KMS-11 (cell line): ENCODE data around the gene ADD2.
A peak's percentile ranks its signal among the peaks of the same experiment; 100 is the strongest.

ENCODE experiments used
- H2AFZ ChIP-seq: fragments of 200-600 bp; sonication (generic); 2 replicates; pipeline ENCODE4 v1.6.1; 2016; ENCODE audit warnings: antibody characterized with exemption, mixed run types, low read depth
- H3K27ac ChIP-seq: fragments of 200-600 bp; sonication (generic); 2 replicates; pipeline ENCODE4 v1.6.1; 2016; ENCODE audit warnings: mild to moderate bottlenecking, mixed run types
- H3K27me3 ChIP-seq: fragments of 200-600 bp; sonication (generic); 2 replicates; pipeline ENCODE4 v1.6.1; 2017; ENCODE audit warnings: mild to moderate bottlenecking, low read depth, mixed run types, moderate library complexity; ENCODE audit not compliant: insufficient read depth
- H3K36me3 ChIP-seq: fragments of 200-600 bp; sonication (generic); 2 replicates; pipeline ENCODE4 v1.6.1; 2017; ENCODE audit warnings: mild to moderate bottlenecking, mixed run types; ENCODE audit not compliant: insufficient read depth
- H3K4me1 ChIP-seq: fragments of 200-600 bp; sonication (generic); 2 replicates; pipeline ENCODE4 v1.6.1; 2016; ENCODE audit warnings: mild to moderate bottlenecking, low read depth, mixed run types; ENCODE audit not compliant: poor library complexity, severe bottlenecking
- H3K4me2 ChIP-seq: fragments of 200-600 bp; sonication (generic); 2 replicates; pipeline ENCODE4 v1.7.0; 2016; ENCODE audit warnings: mild to moderate bottlenecking, mixed run types
- H3K4me3 ChIP-seq: fragments of 200-600 bp; sonication (generic); IDR thresholded peaks from 2 replicates; pipeline ENCODE4 v1.6.1; 2017; ENCODE audit warnings: low read depth, low read length, mixed read lengths; ENCODE audit not compliant: insufficient read depth
- H3K79me2 ChIP-seq: fragments of 200-600 bp; sonication (generic); 2 replicates; pipeline ENCODE4 v1.6.1; 2016; ENCODE audit warnings: low read depth, mixed run types; ENCODE audit not compliant: insufficient read depth
- H3K9ac ChIP-seq: fragments of 200-600 bp; sonication (generic); 2 replicates; pipeline ENCODE4 v1.6.1; 2016; ENCODE audit warnings: mild to moderate bottlenecking, mixed run types
- H4K20me1 ChIP-seq: fragments of 200-600 bp; sonication (generic); 2 replicates; pipeline ENCODE4 v1.6.1; 2016; ENCODE audit warnings: mild to moderate bottlenecking, mixed run types; ENCODE audit not compliant: insufficient read depth
- TF ChIP-seq, protein P1 (sequence below): fragments of 200-600 bp; sonication (generic); conservative IDR thresholded peaks from 2 replicates; pipeline ENCODE4 v1.6.1; 2017; ENCODE audit warnings: low read depth, mild to moderate bottlenecking, antibody characterized with exemption, low read length, moderate library complexity, mixed read lengths

Gene ADD2

DNA sequence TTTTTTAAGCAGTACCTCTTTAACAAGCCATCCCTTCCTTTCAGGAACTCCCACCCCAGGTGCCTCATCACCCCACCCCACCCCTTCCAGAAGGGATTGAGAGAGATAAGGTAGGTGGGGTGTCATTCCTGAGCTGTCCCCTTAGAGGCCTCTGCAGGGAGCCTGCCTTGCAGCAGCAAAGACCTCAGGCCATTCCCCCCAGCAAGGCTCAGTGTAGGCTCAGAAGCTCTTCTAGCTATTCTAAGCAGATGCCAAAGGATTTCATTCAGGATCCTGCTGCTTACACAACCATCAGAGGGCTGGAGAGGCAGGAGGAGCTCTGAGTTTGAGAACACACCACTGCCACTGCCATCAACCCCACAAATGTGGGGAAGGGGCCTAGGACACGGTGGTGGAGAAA is 28.3 kb upstream of the ADD2 start:
- Histone ChIP-seq H4K20me1 (no peaks in the 10 kb centered on the region), H3K79me2 (no peaks in the 10 kb centered on the region), H3K27ac (no peak overlapping the region), H2AFZ (no peak overlapping the region), H3K27me3 (no peaks in the 10 kb centered on the region), H3K36me3 (no peaks in the 10 kb centered on the region), H3K4me2 (no peak overlapping the region), H3K9ac (no peak overlapping the region), H3K4me3 (no peak overlapping the region), H3K4me1 (no peaks in the 10 kb centered on the region)
- TF ChIP-seq, protein P1, sequence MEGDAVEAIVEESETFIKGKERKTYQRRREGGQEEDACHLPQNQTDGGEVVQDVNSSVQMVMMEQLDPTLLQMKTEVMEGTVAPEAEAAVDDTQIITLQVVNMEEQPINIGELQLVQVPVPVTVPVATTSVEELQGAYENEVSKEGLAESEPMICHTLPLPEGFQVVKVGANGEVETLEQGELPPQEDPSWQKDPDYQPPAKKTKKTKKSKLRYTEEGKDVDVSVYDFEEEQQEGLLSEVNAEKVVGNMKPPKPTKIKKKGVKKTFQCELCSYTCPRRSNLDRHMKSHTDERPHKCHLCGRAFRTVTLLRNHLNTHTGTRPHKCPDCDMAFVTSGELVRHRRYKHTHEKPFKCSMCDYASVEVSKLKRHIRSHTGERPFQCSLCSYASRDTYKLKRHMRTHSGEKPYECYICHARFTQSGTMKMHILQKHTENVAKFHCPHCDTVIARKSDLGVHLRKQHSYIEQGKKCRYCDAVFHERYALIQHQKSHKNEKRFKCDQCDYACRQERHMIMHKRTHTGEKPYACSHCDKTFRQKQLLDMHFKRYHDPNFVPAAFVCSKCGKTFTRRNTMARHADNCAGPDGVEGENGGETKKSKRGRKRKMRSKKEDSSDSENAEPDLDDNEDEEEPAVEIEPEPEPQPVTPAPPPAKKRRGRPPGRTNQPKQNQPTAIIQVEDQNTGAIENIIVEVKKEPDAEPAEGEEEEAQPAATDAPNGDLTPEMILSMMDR = no peak

DNA sequence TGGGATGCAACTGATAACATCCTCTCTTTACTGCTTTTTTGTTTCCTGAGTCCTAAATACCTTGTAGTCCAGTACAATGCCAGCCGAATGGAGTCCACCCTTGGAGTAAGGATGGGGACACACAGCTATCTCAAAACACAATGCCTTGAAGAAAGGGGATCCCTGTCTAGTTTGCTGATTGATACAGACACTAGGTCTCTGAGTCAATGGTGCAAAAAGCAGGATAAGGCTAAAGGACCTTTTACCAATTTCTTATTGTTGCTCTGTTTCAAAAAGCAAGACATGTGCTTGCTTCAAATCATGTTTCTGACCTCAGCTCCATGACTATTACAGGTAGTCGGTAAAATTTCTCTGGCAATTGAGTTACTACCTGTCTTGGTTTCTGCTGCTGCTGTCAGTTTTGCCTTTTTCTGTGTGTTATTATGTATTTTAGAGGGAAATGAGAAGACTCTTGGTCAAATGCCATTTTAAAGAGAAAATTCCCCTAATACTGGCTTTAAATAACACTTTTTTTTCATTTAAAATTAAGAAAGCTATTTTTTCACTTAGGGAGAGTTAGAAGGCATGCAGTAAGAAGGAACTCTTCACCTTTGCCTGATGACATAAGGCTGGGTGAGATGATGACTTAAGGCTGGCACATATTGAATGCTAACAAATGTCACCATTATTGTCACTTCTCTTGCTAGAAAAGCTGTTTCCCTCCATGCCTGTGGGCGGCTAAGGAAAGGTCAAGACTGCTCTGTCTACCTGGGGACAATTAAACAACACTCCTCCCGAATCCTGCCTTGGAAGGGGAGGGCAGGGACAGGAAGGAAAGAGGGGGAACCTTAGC is 27.4 kb upstream of the ADD2 start:
- H3K9ac ChIP-seq = no peak overlapping the region
- H3K4me3 ChIP-seq = no peak overlapping the region
- no peak overlapping the region for H3K27ac ChIP-seq
- H3K4me2 ChIP-seq = no peak overlapping the region
- no peaks in the 10 kb centered on the region for H4K20me1 ChIP-seq
- H3K36me3 ChIP-seq = no peaks in the 10 kb centered on the region
- H2AFZ ChIP-seq = no peak overlapping the region
- no peaks in the 10 kb centered on the region for H3K79me2 ChIP-seq
- TF ChIP-seq, protein P1 = no peak
- H3K4me1 ChIP-seq = no peaks in the 10 kb centered on the region
- no peaks in the 10 kb centered on the region for H3K27me3 ChIP-seq

DNA sequence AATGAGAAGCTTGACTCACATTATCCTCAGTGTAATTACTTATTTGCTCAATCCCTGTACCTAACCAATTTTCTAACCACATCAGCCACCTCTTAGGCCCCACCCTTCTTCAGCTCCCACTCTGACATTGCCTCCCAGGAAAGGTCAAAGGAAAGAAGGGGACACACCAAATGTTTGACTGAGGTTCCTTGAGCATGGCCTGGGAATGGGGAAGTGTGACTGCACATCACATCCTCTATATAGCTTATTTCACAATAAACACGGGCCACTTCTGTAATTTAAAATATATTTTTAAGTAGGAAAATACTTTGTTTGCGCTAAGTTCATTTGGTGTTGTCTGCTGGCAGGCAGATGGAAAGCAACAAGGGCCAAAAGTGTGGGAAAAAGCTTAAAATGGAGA is 25.4 kb upstream of the ADD2 start:
- H3K4me2 ChIP-seq = no peak overlapping the region
- H3K9ac ChIP-seq = no peak overlapping the region
- no peak overlapping the region for H3K4me3 ChIP-seq
- no peaks in the 10 kb centered on the region for H3K36me3 ChIP-seq
- H3K27ac ChIP-seq = no peak overlapping the region
- H3K79me2 ChIP-seq = no peaks in the 10 kb centered on the region
- H3K4me1 ChIP-seq = no peaks in the 10 kb centered on the region
- H4K20me1 ChIP-seq = no peaks in the 10 kb centered on the region
- no peak overlapping the region for H2AFZ ChIP-seq
- H3K27me3 ChIP-seq = no peaks in the 10 kb centered on the region; the same call in 1 of the 2 replicates
- TF ChIP-seq, protein P1 = no peak

DNA sequence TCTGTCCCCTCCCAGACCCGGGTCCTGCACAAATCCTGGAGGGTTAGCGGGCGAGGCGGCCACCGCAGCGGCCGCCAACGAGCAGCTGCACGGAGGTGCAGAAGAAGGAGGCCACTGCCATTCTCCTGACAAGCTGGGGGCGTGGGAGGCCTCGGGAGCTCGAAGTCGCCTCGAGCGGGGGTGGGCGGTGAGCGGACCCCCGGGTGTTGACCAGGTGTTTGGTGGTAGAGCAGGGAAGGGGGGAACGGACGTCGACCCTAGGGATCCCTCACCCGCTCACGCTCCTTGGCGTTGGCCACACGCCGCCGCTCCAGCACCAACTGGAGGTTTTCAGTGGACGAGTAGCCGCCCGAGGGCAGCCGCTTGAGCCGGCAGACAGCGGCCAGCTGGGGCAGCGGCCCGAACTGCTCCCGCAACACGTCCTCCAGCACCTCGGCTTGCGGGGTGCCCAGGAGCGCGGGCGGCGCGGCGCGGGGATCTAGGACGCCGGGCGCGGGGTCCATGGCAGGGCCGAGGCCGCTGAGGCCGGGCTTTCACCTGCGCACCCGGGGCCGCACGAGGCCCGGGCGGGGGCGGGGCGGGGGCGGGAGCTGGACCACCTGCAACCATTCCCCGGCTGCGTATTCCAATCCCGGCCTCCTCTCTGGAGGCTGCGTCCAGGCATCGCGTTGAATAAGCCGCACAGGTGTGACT is 22.3 kb upstream of the ADD2 start, which contains the start of gene FIGLA:
Gene FIGLA (minus strand): TSS at position 508 of the 693 bp plus-strand sequence. CDS start 5 bp downstream, at position 503.
- Histone ChIP-seq H3K4me1 (peaks cover 6% of the 10 kb centered on the region), H4K20me1 (no peaks in the 10 kb centered on the region), H3K4me2 (no peak within 1 kb of the TSS; the same call in 1 of the 2 replicates), H3K9ac (no peak within 1 kb of the TSS), H3K36me3 (no peaks in the 10 kb centered on the region), H3K79me2 (no peaks in the 10 kb centered on the region), H2AFZ (peak within 1 kb of the TSS; percentile 64), H3K4me3 (no peak within 1 kb of the TSS), H3K27me3 (no peaks in the 10 kb centered on the region; the same call in 1 of the 2 replicates), H3K27ac (no peak within 1 kb of the TSS)
- TF ChIP-seq, protein P1 = no peak
